HepG2 (cell line): ENCODE measurements around the gene ZNF132. TPM values are rescaled to one million over a fixed set of nuclear protein-coding genes. Genes with fewer than 3 reads are reported as not detected.
A peak's percentile ranks its signal among the peaks of the same experiment; 100 is the strongest.

Experiments
- BRD4 ChIP-seq: sonication (generic); formaldehyde crosslinking; IDR thresholded peaks from 2 replicates; pipeline ENCODE4 v1.4.0; 2020; ENCODE audit warnings: missing genetic modification reagents
- CEBPB ChIP-seq: IDR thresholded peaks from 2 replicates; pipeline ENCODE4 v1.6.1; 2011; ENCODE audit warnings: low read depth, low read length, improper control_type of control experiment, borderline replicate concordance
- DMAP1 ChIP-seq: IDR thresholded peaks from 2 replicates; pipeline ENCODE4 v1.6.1; 2016
- GATAD2A ChIP-seq: IDR thresholded peaks from 2 replicates; pipeline ENCODE4 v1.6.1; 2016
- PPARG ChIP-seq: conservative IDR thresholded peaks from 2 replicates; pipeline ENCODE4 v1.6.1; 2016; ENCODE audit warnings: missing biosample characterization, missing genetic modification reagents
- SIN3A ChIP-seq: IDR thresholded peaks from 2 replicates; pipeline ENCODE4 v1.6.1; 2011; ENCODE audit warnings: low read depth, mild to moderate bottlenecking, control low read depth, low read length, borderline replicate concordance
- ZBTB3 ChIP-seq: sonication (generic); formaldehyde crosslinking; IDR thresholded peaks from 2 replicates; pipeline ENCODE4 v1.4.0; 2020; ENCODE audit warnings: low read depth, mild to moderate bottlenecking, moderate library complexity, missing genetic modification reagents, borderline replicate concordance
- ZKSCAN1 ChIP-seq: fragments of 150-350 bp; IDR thresholded peaks from 2 replicates; pipeline ENCODE4 v1.6.1; 2014; ENCODE audit warnings: low read length
- ZNF282 ChIP-seq: fragments of 450-650 bp; IDR thresholded peaks from 2 replicates; pipeline ENCODE4 v1.6.1; 2018; ENCODE audit not compliant: partially characterized antibody
- ZNF451 ChIP-seq: sonication (generic); formaldehyde crosslinking; IDR thresholded peaks from 2 replicates; pipeline ENCODE4 v1.5.0; 2020; ENCODE audit warnings: mild to moderate bottlenecking, missing genetic modification reagents
- ZNF484 ChIP-seq: sonication (generic); formaldehyde crosslinking; IDR thresholded peaks from 2 replicates; pipeline ENCODE4 v1.5.1; 2020; ENCODE audit warnings: mild to moderate bottlenecking, low read depth, missing genetic modification reagents, borderline replicate concordance
- ZNF652 ChIP-seq: IDR thresholded peaks from 2 replicates; pipeline ENCODE4 v1.6.1; 2016; ENCODE audit warnings: low read depth, borderline replicate concordance
- polyA plus RNA-seq, 8 experiments: library from polyadenylated mRNA; depleted of rRNA in 3 of 8; stranded (reverse) in 7 of 8; unstranded in 1 of 8; fragments of >200 nt; fragmentation: Illumina TruSeq in 4 of 8; extraction: Trizol in 4 of 8; gene quantifications; 2 replicates each; pipeline versions ENCODE4 v1.2.1 to v1.2.3, GENCODE V29; 2011 to 2016; ENCODE audit warnings: low read depth in 4 of 8, missing spikeins in 1 of 8, mixed read lengths in 1 of 8; ENCODE audit not compliant: insufficient read depth in 1 of 8
- total RNA-seq, 5 experiments: library from RNA; depleted of rRNA; stranded (reverse); fragments of >200 nt; fragmentation: Illumina TruSeq; extraction: Trizol; gene quantifications; 2 replicates each; pipeline ENCODE4 v1.2.3, GENCODE V29; 2016; ENCODE audit warnings: low read depth in 1 of 5
- TF ChIP-seq, protein P1 (sequence below): sonication (generic); formaldehyde crosslinking; IDR thresholded peaks from 2 replicates; pipeline ENCODE4 v1.4.0; 2020; ENCODE audit warnings: mild to moderate bottlenecking, missing genetic modification reagents, borderline replicate concordance
- TF ChIP-seq, protein P2 (sequence below): sonication (generic); formaldehyde crosslinking; conservative IDR thresholded peaks from 2 replicates; pipeline ENCODE4 v1.4.0; 2020; ENCODE audit warnings: mild to moderate bottlenecking, missing genetic modification reagents, moderate library complexity
- TF ChIP-seq, protein P3 (sequence below): sonication (generic); formaldehyde crosslinking; conservative IDR thresholded peaks from 2 replicates; pipeline ENCODE4 v1.8.1; 2023; ENCODE audit warnings: missing genetic modification reagents
- TF ChIP-seq, protein P4 (sequence below): sonication (generic); formaldehyde crosslinking; IDR thresholded peaks from 2 replicates; pipeline ENCODE4 v1.5.1; 2020; ENCODE audit warnings: mild to moderate bottlenecking, missing genetic modification reagents, borderline replicate concordance
- TF ChIP-seq, protein P5 (sequence below): sonication (generic); formaldehyde crosslinking; IDR thresholded peaks from 2 replicates; pipeline ENCODE4 v1.8.1; 2023; ENCODE audit warnings: mild to moderate bottlenecking, moderate library complexity, missing genetic modification reagents

ZNF132 gene
- total and polyA plus RNA-seq, 2 of the 13 experiments (the other 11 are each of a cell fraction or from before 2014, with no cell fraction given) = not detected

DNA sequence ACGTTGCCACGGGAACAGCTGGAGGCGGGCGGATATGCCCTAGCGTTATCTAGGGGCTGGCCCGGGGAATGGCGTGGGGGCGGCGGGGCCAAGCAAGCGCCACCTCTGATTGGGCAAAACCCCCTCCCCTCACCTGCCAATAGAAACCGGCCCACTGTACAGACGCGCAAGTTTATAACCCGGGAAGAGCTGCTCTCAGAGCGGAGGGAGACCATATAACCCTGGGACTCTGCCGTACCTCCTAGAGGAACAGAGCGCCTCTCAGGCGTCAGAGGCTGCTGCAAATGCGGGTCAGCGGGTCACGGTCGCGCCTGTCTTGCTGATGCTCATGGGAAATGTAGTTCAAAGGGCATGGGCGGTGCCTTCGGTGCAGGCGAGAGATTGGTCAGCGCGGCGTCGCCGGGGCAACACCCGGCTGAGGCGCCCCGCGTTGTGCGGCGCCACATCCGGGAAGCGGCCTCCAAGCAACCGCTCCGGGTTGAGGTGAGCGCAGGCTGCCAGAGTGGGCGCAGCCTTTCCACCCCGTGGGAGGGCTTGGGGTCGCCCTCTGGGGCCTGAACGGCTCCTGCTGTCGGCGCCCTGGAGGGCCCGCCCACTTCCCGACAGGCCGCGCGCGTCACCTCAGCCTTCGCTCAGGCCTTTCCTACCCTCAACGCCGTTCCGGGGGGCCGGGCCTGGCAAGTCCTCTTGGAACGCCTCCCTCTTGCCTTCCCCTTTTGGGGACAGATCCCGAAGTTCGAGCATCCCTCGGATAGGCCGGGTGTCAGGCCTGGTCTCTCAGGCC lies 36.0 kb upstream of the ZNF132 start, which contains the start of gene ZNF446 (continued):
- TF ChIP-seq, protein P1, sequence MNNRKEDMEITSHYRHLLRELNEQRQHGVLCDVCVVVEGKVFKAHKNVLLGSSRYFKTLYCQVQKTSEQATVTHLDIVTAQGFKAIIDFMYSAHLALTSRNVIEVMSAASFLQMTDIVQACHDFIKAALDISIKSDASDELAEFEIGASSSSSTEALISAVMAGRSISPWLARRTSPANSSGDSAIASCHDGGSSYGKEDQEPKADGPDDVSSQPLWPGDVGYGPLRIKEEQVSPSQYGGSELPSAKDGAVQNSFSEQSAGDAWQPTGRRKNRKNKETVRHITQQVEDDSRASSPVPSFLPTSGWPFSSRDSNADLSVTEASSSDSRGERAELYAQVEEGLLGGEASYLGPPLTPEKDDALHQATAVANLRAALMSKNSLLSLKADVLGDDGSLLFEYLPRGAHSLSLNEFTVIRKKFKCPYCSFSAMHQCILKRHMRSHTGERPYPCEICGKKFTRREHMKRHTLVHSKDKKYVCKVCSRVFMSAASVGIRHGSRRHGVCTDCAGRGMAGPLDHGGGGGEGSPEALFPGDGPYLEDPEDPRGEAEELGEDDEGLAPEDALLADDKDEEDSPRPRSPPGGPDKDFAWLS (CRISPR knock-in tag) = no peak
- TF ChIP-seq, protein P2, sequence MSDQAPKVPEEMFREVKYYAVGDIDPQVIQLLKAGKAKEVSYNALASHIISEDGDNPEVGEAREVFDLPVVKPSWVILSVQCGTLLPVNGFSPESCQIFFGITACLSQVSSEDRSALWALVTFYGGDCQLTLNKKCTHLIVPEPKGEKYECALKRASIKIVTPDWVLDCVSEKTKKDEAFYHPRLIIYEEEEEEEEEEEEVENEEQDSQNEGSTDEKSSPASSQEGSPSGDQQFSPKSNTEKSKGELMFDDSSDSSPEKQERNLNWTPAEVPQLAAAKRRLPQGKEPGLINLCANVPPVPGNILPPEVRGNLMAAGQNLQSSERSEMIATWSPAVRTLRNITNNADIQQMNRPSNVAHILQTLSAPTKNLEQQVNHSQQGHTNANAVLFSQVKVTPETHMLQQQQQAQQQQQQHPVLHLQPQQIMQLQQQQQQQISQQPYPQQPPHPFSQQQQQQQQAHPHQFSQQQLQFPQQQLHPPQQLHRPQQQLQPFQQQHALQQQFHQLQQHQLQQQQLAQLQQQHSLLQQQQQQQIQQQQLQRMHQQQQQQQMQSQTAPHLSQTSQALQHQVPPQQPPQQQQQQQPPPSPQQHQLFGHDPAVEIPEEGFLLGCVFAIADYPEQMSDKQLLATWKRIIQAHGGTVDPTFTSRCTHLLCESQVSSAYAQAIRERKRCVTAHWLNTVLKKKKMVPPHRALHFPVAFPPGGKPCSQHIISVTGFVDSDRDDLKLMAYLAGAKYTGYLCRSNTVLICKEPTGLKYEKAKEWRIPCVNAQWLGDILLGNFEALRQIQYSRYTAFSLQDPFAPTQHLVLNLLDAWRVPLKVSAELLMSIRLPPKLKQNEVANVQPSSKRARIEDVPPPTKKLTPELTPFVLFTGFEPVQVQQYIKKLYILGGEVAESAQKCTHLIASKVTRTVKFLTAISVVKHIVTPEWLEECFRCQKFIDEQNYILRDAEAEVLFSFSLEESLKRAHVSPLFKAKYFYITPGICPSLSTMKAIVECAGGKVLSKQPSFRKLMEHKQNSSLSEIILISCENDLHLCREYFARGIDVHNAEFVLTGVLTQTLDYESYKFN (CRISPR knock-in tag) = peak; percentile 64; the same call in 1 of the 2 replicates
- TF ChIP-seq ZNF451 (CRISPR knock-in tag) (no peak), CEBPB (no peak), PPARG (CRISPR knock-in tag) (no peak; the same call in 1 of the 2 replicates), ZBTB3 (no peak), ZNF484 (no peak), DMAP1 (CRISPR knock-in tag) (peak; percentile 58; the same call in 1 of the 2 replicates), ZNF282 (no peak), SIN3A (peak; percentile 82; the same call in 1 of the 2 replicates), BRD4 (CRISPR knock-in tag) (0 out of 2 replicates have a peak, but pooled peaks have one; percentile 63), ZNF652 (CRISPR knock-in tag) (no peak), GATAD2A (CRISPR knock-in tag) (no peak; the same call in 1 of the 2 replicates), ZKSCAN1 (no peak)
- TF ChIP-seq, protein P3, sequence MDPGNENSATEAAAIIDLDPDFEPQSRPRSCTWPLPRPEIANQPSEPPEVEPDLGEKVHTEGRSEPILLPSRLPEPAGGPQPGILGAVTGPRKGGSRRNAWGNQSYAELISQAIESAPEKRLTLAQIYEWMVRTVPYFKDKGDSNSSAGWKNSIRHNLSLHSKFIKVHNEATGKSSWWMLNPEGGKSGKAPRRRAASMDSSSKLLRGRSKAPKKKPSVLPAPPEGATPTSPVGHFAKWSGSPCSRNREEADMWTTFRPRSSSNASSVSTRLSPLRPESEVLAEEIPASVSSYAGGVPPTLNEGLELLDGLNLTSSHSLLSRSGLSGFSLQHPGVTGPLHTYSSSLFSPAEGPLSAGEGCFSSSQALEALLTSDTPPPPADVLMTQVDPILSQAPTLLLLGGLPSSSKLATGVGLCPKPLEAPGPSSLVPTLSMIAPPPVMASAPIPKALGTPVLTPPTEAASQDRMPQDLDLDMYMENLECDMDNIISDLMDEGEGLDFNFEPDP = no peak
- TF ChIP-seq, protein P4, sequence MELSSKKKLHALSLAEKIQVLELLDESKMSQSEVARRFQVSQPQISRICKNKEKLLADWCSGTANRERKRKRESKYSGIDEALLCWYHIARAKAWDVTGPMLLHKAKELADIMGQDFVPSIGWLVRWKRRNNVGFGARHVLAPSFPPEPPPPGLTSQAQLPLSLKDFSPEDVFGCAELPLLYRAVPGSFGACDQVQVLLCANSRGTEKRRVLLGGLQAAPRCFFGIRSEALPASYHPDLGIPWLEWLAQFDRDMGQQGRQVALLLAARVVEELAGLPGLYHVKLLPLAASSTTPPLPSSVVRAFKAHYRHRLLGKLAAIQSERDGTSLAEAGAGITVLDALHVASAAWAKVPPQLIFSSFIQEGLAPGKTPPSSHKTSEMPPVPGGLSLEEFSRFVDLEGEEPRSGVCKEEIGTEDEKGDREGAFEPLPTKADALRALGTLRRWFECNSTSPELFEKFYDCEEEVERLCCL (CRISPR knock-in tag) = no peak
- TF ChIP-seq, protein P5, sequence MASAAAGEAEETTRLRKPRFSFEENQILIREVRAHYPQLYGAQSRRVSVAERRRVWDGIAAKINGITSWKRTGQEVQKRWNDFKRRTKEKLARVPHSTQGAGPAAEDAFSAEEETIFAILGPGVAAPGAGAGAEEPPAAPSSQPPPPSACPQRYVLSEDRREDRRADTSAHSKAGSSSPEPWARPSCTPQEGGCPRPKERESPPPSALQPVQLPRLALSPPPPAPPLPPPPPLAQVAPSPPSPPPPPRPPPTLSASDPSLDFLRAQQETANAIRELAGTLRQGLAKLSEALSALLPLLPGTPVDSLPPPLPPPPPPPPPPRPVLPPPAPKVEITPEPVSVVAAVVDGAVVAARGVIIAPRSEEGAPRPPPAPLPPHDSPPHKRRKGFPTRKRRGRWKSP (CRISPR knock-in tag) = peak; percentile 75; the same call in 1 of the 2 replicates
